H1 (cell line): ENCODE measurements around the gene TSPAN17. TPM values are rescaled to one million over a fixed set of nuclear protein-coding genes. Genes with fewer than 3 reads are reported as not detected.
A peak's percentile ranks its signal among the peaks of the same experiment; 100 is the strongest.

Experiments used
- CTCF ChIA-PET: fragments of 300-600 bp; sonication (Branson Sonifier 250); formaldehyde crosslinking; loops from one replicate; lab custom pipeline; 2021; ENCODE audit not compliant: partially characterized antibody; lab: Charles Lee
- POLR2A ChIA-PET: fragments of 300-600 bp; sonication (Branson Sonifier 250); formaldehyde crosslinking; loops from one replicate; lab custom pipeline; 2021; ENCODE audit warnings: inconsistent platforms; ENCODE audit not compliant: partially characterized antibody; lab: Charles Lee
- DNase-seq, 2 experiments: peaks; one replicate each; pipeline versions ENCODE4 v3.0.0 to v3.0.0-alpha.2; 2010 to 2022; ENCODE audit warnings: low spot score in 2 of 2, low read depth in 1 of 2, mixed read lengths in 1 of 2
- FAIRE-seq: peaks from 2 replicates; lab custom pipeline; 2011; peaks lifted over from hg19 to GRCh38; lab: Jason Lieb, UNC
- H2AFZ ChIP-seq: 2 replicates; pipeline ENCODE4 v1.8.1; 2012; ENCODE audit warnings: low read length, inconsistent platforms
- H2AK5ac ChIP-seq: 2 replicates; pipeline ENCODE4 v1.6.1; 2013; ENCODE audit warnings: low read depth, low read length
- H2BK120ac ChIP-seq: replicated peaks from 2 replicates; pipeline ENCODE3; 2013; ENCODE audit warnings: low read depth, low read length, inconsistent platforms
- H2BK12ac ChIP-seq: 2 replicates; pipeline ENCODE4 v1.6.1; 2013; ENCODE audit warnings: low read depth, low read length
- H2BK15ac ChIP-seq: 2 replicates; pipeline ENCODE4 v1.6.1; 2013; ENCODE audit warnings: low read length
- H2BK20ac ChIP-seq: 2 replicates; pipeline ENCODE4 v1.6.1; 2013; ENCODE audit warnings: low read length
- H2BK5ac ChIP-seq: 2 replicates; pipeline ENCODE4 v1.6.1; 2013; ENCODE audit warnings: low read depth, low read length
- H3K14ac ChIP-seq: 2 replicates; pipeline ENCODE4 v1.6.1; 2013; ENCODE audit warnings: inconsistent platforms; ENCODE audit not compliant: insufficient read length
- H3K18ac ChIP-seq: 2 replicates; pipeline ENCODE4 v1.6.1; 2013; ENCODE audit warnings: low read length; ENCODE audit errors: extremely low read depth
- H3K23ac ChIP-seq: 2 replicates; pipeline ENCODE4 v1.6.1; 2013; ENCODE audit warnings: inconsistent platforms; ENCODE audit not compliant: insufficient read length
- H3K23me2 ChIP-seq: 2 replicates; pipeline ENCODE4 v1.6.1; 2013; ENCODE audit warnings: low read depth, low read length
- H3K27ac ChIP-seq: 2 replicates; pipeline ENCODE4 v1.6.1; 2011; ENCODE audit warnings: low read depth, low read length, inconsistent platforms
- H3K27me3 ChIP-seq, 4 experiments: replicated peaks in 1 of 4; 1 replicate in 1 of 4; 2 replicates in 3 of 4; pipeline versions ENCODE4 v1.6.1 to v1.8.1; 2011 to 2013; ENCODE audit warnings: low read length in 3 of 4, mild to moderate bottlenecking in 3 of 4, inconsistent platforms in 2 of 4, mixed read lengths in 2 of 4, moderate library complexity in 1 of 4; ENCODE audit not compliant: control insufficient read depth in 3 of 4, insufficient read depth in 3 of 4; ENCODE audit errors: extremely low read depth in 1 of 4
- H3K36me3 ChIP-seq, 4 experiments: 2 replicates each; pipeline versions ENCODE4 v1.6.1 to v1.8.1; 2011 to 2013; ENCODE audit warnings: mild to moderate bottlenecking in 4 of 4, low read length in 3 of 4, moderate library complexity in 2 of 4, control low read depth in 1 of 4, inconsistent platforms in 1 of 4; ENCODE audit not compliant: insufficient read depth in 4 of 4, control insufficient read depth in 2 of 4
- H3K4ac ChIP-seq: replicated peaks from 2 replicates; pipeline ENCODE3; 2013; ENCODE audit warnings: low read length, low read depth, mixed read lengths, inconsistent platforms; ENCODE audit not compliant: insufficient read length
- H3K4me1 ChIP-seq, 4 experiments: replicated peaks in 1 of 4; 1 replicate in 1 of 4; 2 replicates in 3 of 4; pipeline versions ENCODE4 v1.6.1 to v1.8.1; 2011 to 2013; ENCODE audit warnings: low read length in 3 of 4, inconsistent platforms in 2 of 4, mixed read lengths in 1 of 4; ENCODE audit not compliant: insufficient read depth in 4 of 4, control insufficient read depth in 3 of 4
- H3K4me2 ChIP-seq, 2 experiments: 2 replicates each; pipeline versions ENCODE4 v1.6.1 to v1.8.1; 2011 to 2013; ENCODE audit warnings: low read depth in 2 of 2, low read length in 2 of 2, control low read depth in 1 of 2, inconsistent platforms in 1 of 2, mild to moderate bottlenecking in 1 of 2; ENCODE audit not compliant: insufficient read depth in 1 of 2
- H3K4me3 ChIP-seq, 4 experiments: fragments of 200-600, 300-600 bp in 1 of 4; sonication (generic), shearing (Covaris generic), sonication (Bioruptor Twin) in 1 of 4; 2 replicates each; pipeline versions ENCODE4 v1.5.1 to v1.8.1; 2011 to 2016; ENCODE audit warnings: low read length in 4 of 4, low read depth in 3 of 4, control low read depth in 2 of 4, inconsistent platforms in 2 of 4, mild to moderate bottlenecking in 2 of 4, mixed read lengths in 1 of 4, moderate library complexity in 1 of 4; ENCODE audit not compliant: insufficient read depth in 2 of 4; ENCODE audit errors: extremely low read depth in 1 of 4
- H3K56ac ChIP-seq: replicated peaks from 2 replicates; pipeline ENCODE3; 2013; ENCODE audit warnings: low read depth, mild to moderate bottlenecking, mixed read lengths, low read length, inconsistent platforms; ENCODE audit not compliant: insufficient read length
- H3K79me1 ChIP-seq: 2 replicates; pipeline ENCODE4 v1.6.1; 2013; ENCODE audit warnings: low read depth, low read length, control low read depth
- H3K79me2 ChIP-seq, 2 experiments: 2 replicates each; pipeline versions ENCODE4 v1.6.1 to v1.8.1; 2012 to 2013; ENCODE audit warnings: low read length in 2 of 2, mild to moderate bottlenecking in 2 of 2, inconsistent platforms in 1 of 2; ENCODE audit not compliant: insufficient read depth in 2 of 2, control insufficient read depth in 1 of 2
- H3K9ac ChIP-seq, 4 experiments: replicated peaks in 1 of 4; 1 replicate in 1 of 4; 2 replicates in 3 of 4; pipeline versions ENCODE4 v1.6.1 to v1.8.1; 2011 to 2013; ENCODE audit warnings: low read depth in 3 of 4, low read length in 3 of 4, control low read depth in 2 of 4, mild to moderate bottlenecking in 2 of 4, moderate library complexity in 2 of 4, inconsistent platforms in 1 of 4; ENCODE audit errors: extremely low read depth in 1 of 4
- H3K9me3 ChIP-seq, 2 experiments: 2 replicates each; pipeline versions ENCODE4 v1.6.1 to v1.8.1; 2012 to 2013; ENCODE audit warnings: mild to moderate bottlenecking in 2 of 2, moderate library complexity in 2 of 2, control low read depth in 1 of 2, inconsistent platforms in 1 of 2, low read depth in 1 of 2, low read length in 1 of 2, mixed read lengths in 1 of 2; ENCODE audit not compliant: insufficient read depth in 2 of 2
- H4K20me1 ChIP-seq, 2 experiments: replicated peaks in 1 of 2; 2 replicates each; pipeline versions ENCODE3 to v1.8.1; 2011 to 2013; ENCODE audit warnings: inconsistent platforms in 2 of 2, low read length in 2 of 2, mild to moderate bottlenecking in 1 of 2; ENCODE audit not compliant: insufficient read depth in 2 of 2, control insufficient read depth in 1 of 2
- H4K5ac ChIP-seq: 2 replicates; pipeline ENCODE4 v1.6.1; 2013; ENCODE audit warnings: low read length, low read depth, mixed read lengths, inconsistent platforms; ENCODE audit not compliant: insufficient read length
- H4K8ac ChIP-seq: 2 replicates; pipeline ENCODE4 v1.8.0; 2013; ENCODE audit warnings: mild to moderate bottlenecking, moderate library complexity, low read length, inconsistent platforms; ENCODE audit not compliant: insufficient read depth; ENCODE audit errors: extremely low read depth
- H4K91ac ChIP-seq: replicated peaks from 2 replicates; pipeline ENCODE3; 2013; ENCODE audit warnings: low read length, mixed read lengths, inconsistent platforms; ENCODE audit not compliant: insufficient read length
- ASH2L ChIP-seq: fragments of 200-600, 300-600 bp; sonication (generic); IDR thresholded peaks from one replicate; pipeline ENCODE4 v1.7.1; 2017; ENCODE audit warnings: low read length
- CHD2 ChIP-seq: IDR thresholded peaks from 2 replicates; pipeline ENCODE4 v1.6.1; 2012; ENCODE audit warnings: low read length, improper control_type of control experiment
- EP300 ChIP-seq, 2 experiments: IDR thresholded peaks; 1 replicate in 1 of 2; 2 replicates in 1 of 2; pipeline ENCODE4 v1.6.1; 2011 to 2012; ENCODE audit warnings: low read depth in 2 of 2, low read length in 2 of 2, mild to moderate bottlenecking in 2 of 2, borderline replicate concordance in 1 of 2, inconsistent platforms in 1 of 2, moderate library complexity in 1 of 2
- HDAC2 ChIP-seq, 2 experiments: fragments of 300-600 bp in 1 of 2; sonication (generic) in 1 of 2; IDR thresholded peaks; 2 replicates each; pipeline ENCODE4 v1.6.1; 2011 to 2012; ENCODE audit warnings: low read depth in 2 of 2, low read length in 2 of 2, mild to moderate bottlenecking in 2 of 2, moderate library complexity in 2 of 2, borderline replicate concordance in 1 of 2, inconsistent platforms in 1 of 2
- JUN ChIP-seq: IDR thresholded peaks from 2 replicates; pipeline ENCODE4 v1.6.1; 2011; ENCODE audit warnings: low read depth, mild to moderate bottlenecking, improper control_type of control experiment, low read length
- KDM1A ChIP-seq: fragments of 200-600, 300-600 bp; sonication (generic); IDR thresholded peaks from 2 replicates; pipeline ENCODE4 v1.7.1; 2016; ENCODE audit warnings: mild to moderate bottlenecking, low read length, borderline replicate concordance
- NANOG ChIP-seq: IDR thresholded peaks from 2 replicates; pipeline ENCODE4 v1.6.1; 2011; ENCODE audit warnings: low read length, low read depth, mild to moderate bottlenecking, inconsistent platforms; ENCODE audit not compliant: insufficient read depth, poor library complexity, severe bottlenecking
- NRF1 ChIP-seq: IDR thresholded peaks from 2 replicates; pipeline ENCODE4 v1.6.1; 2011; ENCODE audit warnings: mild to moderate bottlenecking, low read depth, low read length, improper control_type of control experiment
- PHF8 ChIP-seq: fragments of 200-600 bp; sonication (generic); conservative IDR thresholded peaks from 2 replicates; pipeline ENCODE4 v1.7.1; 2012; ENCODE audit warnings: low read depth, mild to moderate bottlenecking, inconsistent platforms, low read length, moderate library complexity
- SUZ12 ChIP-seq: fragments of 200-600 bp; sonication (generic); IDR thresholded peaks from 2 replicates; pipeline ENCODE4 v1.6.1; 2012; ENCODE audit warnings: mild to moderate bottlenecking, inconsistent platforms, low read length, moderate library complexity, mixed read lengths
- WGBS, 2 experiments: shearing (Covaris generic) in 1 of 2; methylation state at CpG; one replicate each; pipeline versions ENCODE4 v1.1.6 to v1.1.7; 2013 to 2015; ENCODE audit warnings: low lambda C conversion rate in 2 of 2, mixed read lengths in 2 of 2, inconsistent platforms in 1 of 2, low coverage in 1 of 2, missing lambda C conversion rate in 1 of 2; ENCODE audit not compliant: insufficient replicate concordance in 2 of 2, insufficient coverage in 1 of 2, insufficient read length in 1 of 2; ENCODE audit errors: extremely low coverage in 1 of 2, missing lambda C conversion rate in 1 of 2; 5-methylcytosine and 5-hydroxymethylcytosine counted together
- polyA plus RNA-seq, 7 experiments: library from polyadenylated mRNA; depleted of rRNA in 3 of 7; stranded (reverse) in 5 of 7; unstranded in 2 of 7; fragments of >200 nt in 5 of 7; fragments of 200-250 nt in 2 of 7; gene quantifications; 1 replicate in 5 of 7; 2 replicates in 1 of 7; 4 replicates in 1 of 7; pipeline versions ENCODE4 v1.2.1 to v1.2.3, GENCODE V29; 2011 to 2013; ENCODE audit warnings: missing spikeins in 2 of 7, mixed read lengths in 2 of 7
- total RNA-seq: library from RNA; stranded (reverse); fragmentation: NEBNext Ultra II Directional; extraction: Animal tissue kit (Norgen Biotek cat#: 25700); gene quantifications from 2 replicates; pipeline ENCODE4 v1.2.1, GENCODE V29; 2021

TSPAN17 gene
- total and polyA plus RNA-seq, 2 of the 8 experiments (the other 6 are each of a cell fraction or from before 2014, with no cell fraction given): 41.5 to 53.7 TPM

- H3K4me2 ChIP-seq: peak within 1 kb of the TSS; percentile 89 to 100
- peak within 1 kb of the TSS; percentile 55; the same call in 1 of the 2 replicates for H2BK20ac ChIP-seq
- peaks cover 0 to 3% of the 10 kb centered on the region in 2 experiments for H4K20me1 ChIP-seq
- peak within 1 kb of the TSS; percentile 62; the same call in 1 of the 2 replicates for H4K8ac ChIP-seq
- ChIA-PET CTCF (interaction anchor here (0.7 to 2.5 kb wide), 9 partner anchors 8 to 77 kb away, joined by 3 to 10 read pairs (median 4); no protein-coding TSS in a partner anchor), POLR2A (interaction anchor here (0.7 to 2.7 kb wide), 16 partner anchors 9 to 1019 kb away, joined by 3 to 19 read pairs (median 3); partner anchors contain the start of genes RNF44 and TSPAN17)
- no peaks in the 10 kb centered on the region for H3K79me2 ChIP-seq
- peaks cover 8 to 34% (median 11%) of the 10 kb centered on the region in 4 experiments for H3K4me1 ChIP-seq
- H3K27ac ChIP-seq: no peak within 1 kb of the TSS
- peak within 1 kb of the TSS; percentile 98; the same call in 1 of the 2 replicates for H2AFZ ChIP-seq
- no peak within 1 kb of the TSS for H4K5ac ChIP-seq
- H2AK5ac ChIP-seq: no peak within 1 kb of the TSS
- no peaks in the 10 kb centered on the region for H3K9me3 ChIP-seq
- 1% methylated on average over 62 of the region's 94 CpGs; no CpG with 5 or more reads in 1 of the 2 experiments for WGBS, 2 experiments
- no peaks in the 10 kb centered on the region for H3K79me1 ChIP-seq
- peak within 1 kb of the TSS; percentile 77; the same call in 1 of the 2 replicates for H2BK12ac ChIP-seq
- H3K14ac ChIP-seq: no peak within 1 kb of the TSS
- H3K56ac ChIP-seq: no peak within 1 kb of the TSS
- no peak within 1 kb of the TSS for H4K91ac ChIP-seq
- DNase-seq (peak in 1 of 2 experiments; percentile 84), FAIRE-seq (no peak)
- peak within 1 kb of the TSS; percentile 79; the same call in 1 of the 2 replicates for H2BK5ac ChIP-seq
- no peak within 1 kb of the TSS for H3K23ac ChIP-seq
- no peak within 1 kb of the TSS for H3K4ac ChIP-seq
- peak within 1 kb of the TSS; percentile 50; the same call in 1 of the 2 replicates for H2BK15ac ChIP-seq
- H3K23me2 ChIP-seq: peaks cover 16% of the 10 kb centered on the region
- H3K9ac ChIP-seq: peak within 1 kb of the TSS in 2 of 4 experiments; percentile 4 to 19; a peak in 2 of 7 replicates
- H3K36me3 ChIP-seq: no peaks in the 10 kb centered on the region
- no peak within 1 kb of the TSS; the same call in 1 of the 2 replicates for H3K18ac ChIP-seq
- no peak within 1 kb of the TSS for H2BK120ac ChIP-seq
- peak within 1 kb of the TSS; percentile 81 to 89 (median 84) for H3K4me3 ChIP-seq
- H3K27me3 ChIP-seq: peaks cover 3 to 40% (median 34%) of the 10 kb centered on the region in 4 experiments
- TF ChIP-seq NRF1: no peak
- no peak for TF ChIP-seq CHD2
- TF ChIP-seq JUN: no peak
- peak; percentile 23 for TF ChIP-seq PHF8
- TF ChIP-seq HDAC2 (IDR thresholded peaks at IDR 0.05; ENCODE audit: borderline replicate concordance in 1 of 2, low read depth in 2 of 2, low read length in 2 of 2): peak in 1 of 2 experiments; percentile 88; a peak in 1 of 4 replicates
- 0 out of 2 replicates have a peak, but pooled peaks have one; percentile 73 for TF ChIP-seq KDM1A
- peak; percentile 43; the same call in 1 of the 2 replicates for TF ChIP-seq SUZ12
- TF ChIP-seq EP300 (IDR thresholded peaks at IDR 0.05; ENCODE audit: borderline replicate concordance in 1 of 2, low read depth in 2 of 2, low read length in 2 of 2): no peak
- TF ChIP-seq ASH2L: peak; percentile 98
- TF ChIP-seq NANOG: no peak
Observed at GRCh38 chr5:176629853-176630680, 17.2 kb upstream of the TSPAN17 start, which contains the start of the genes EIF4E1B and SNCB. Gene EIF4E1B, plus strand, starts transcription at chr5:176630675. Its CDS starts 12,113 bp downstream, at chr5:176642788. Gene SNCB, minus strand, starts transcription at chr5:176630534. Its CDS starts 880 bp downstream, at chr5:176629654.
